Mucosa of descending colon (tissue), 3 donors: ENCODE data around the gene CLEC10A. TPM values are rescaled to one million over a fixed set of nuclear protein-coding genes. Genes with fewer than 3 reads are reported as not detected.

ENCODE experiments used
- ATAC-seq: fragments of 200-7000 bp; cut with Tn5 transposase; one replicate; pipeline ENCODE4 v1.9.1; 2020; ENCODE audit warnings: mild to moderate bottlenecking, moderate library complexity
- DNase-seq, 3 donors: peaks; one replicate each; pipeline ENCODE4 v3.0.0-alpha.2; 2020
- H3K36me3 ChIP-seq: fragments of 200-600 bp; one replicate; pipeline ENCODE4 v1.8.0; 2021; ENCODE audit warnings: low read depth, mild to moderate bottlenecking
- H3K4me1 ChIP-seq: fragments of 200-600 bp; one replicate; pipeline ENCODE4 v1.8.0; 2021; ENCODE audit warnings: low read depth, mild to moderate bottlenecking
- H3K4me3 ChIP-seq: fragments of 200-600 bp; one replicate; pipeline ENCODE4 v1.8.0; 2021; ENCODE audit warnings: mild to moderate bottlenecking
- H3K9me3 ChIP-seq: fragments of 200-600 bp; one replicate; pipeline ENCODE4 v1.8.0; 2021; ENCODE audit warnings: mild to moderate bottlenecking
- intact Hi-C, 2 donors: fragments of 100-400 bp; cut with DNase I in 1 of 2; cut with micrococcal nuclease in 1 of 2; formaldehyde crosslinking; loops; one replicate each; pipeline versions ENCODE4 v1.11.0 to v1.11.1; 2022; cut with DNase I, micrococcal nuclease
- total RNA-seq, 3 donors: library from RNA; stranded (reverse); fragmentation: NEBNext Ultra II Directional in 2 of 3; extraction: Animal tissue kit (Norgen Biotek cat#: 25700) in 2 of 3; gene quantifications; one replicate each; pipeline versions ENCODE4 v1.2.1 to v1.2.4, GENCODE V29; 2021 to 2023
- TF ChIP-seq, protein P1 (sequence below): fragments of 200-600 bp; IDR thresholded peaks from one replicate; pipeline ENCODE4 v1.8.0; 2022; ENCODE audit warnings: antibody characterized with exemption, mild to moderate bottlenecking
- donor health status: DM: no; HTN: no; CAD: no; lungs with moderate emphysema.
- donor health status: DM: no; HTN: no; CAD: no.
- donor health status: DM: no; HTN: yes; CAD: no.

CLEC10A gene
- total RNA-seq, 3 donors from 2014 or later = 3.1 to 15.1 (median 8.9) TPM

GRCh38 chr17:7025245-7025644, 54.8 kb downstream of the CLEC10A start:
- ATAC-seq (no peak), DNase-seq (no peak)
- TF ChIP-seq, protein P1, sequence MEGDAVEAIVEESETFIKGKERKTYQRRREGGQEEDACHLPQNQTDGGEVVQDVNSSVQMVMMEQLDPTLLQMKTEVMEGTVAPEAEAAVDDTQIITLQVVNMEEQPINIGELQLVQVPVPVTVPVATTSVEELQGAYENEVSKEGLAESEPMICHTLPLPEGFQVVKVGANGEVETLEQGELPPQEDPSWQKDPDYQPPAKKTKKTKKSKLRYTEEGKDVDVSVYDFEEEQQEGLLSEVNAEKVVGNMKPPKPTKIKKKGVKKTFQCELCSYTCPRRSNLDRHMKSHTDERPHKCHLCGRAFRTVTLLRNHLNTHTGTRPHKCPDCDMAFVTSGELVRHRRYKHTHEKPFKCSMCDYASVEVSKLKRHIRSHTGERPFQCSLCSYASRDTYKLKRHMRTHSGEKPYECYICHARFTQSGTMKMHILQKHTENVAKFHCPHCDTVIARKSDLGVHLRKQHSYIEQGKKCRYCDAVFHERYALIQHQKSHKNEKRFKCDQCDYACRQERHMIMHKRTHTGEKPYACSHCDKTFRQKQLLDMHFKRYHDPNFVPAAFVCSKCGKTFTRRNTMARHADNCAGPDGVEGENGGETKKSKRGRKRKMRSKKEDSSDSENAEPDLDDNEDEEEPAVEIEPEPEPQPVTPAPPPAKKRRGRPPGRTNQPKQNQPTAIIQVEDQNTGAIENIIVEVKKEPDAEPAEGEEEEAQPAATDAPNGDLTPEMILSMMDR = no peak
- Histone ChIP-seq H3K4me3 (no peak overlapping the region), H3K9me3 (no peaks in the 10 kb centered on the region), H3K36me3 (no peaks in the 10 kb centered on the region), H3K4me1 (peaks cover 7% of the 10 kb centered on the region)
- intact Hi-C loops = no loop called here

Other genes with a start within 250 kb of the CLEC10A start
- not detected for gene TEKT1, start 248.5 kb downstream of the CLEC10A start, total RNA-seq
- gene ALOX12, start 84.2 kb downstream of the CLEC10A start, total RNA-seq = under 1 TPM in 2 of 3 donors, not detected in 1; 0.25 to 0.26 TPM
- 100 to 1,000 TPM; 169 to 201 (median 185) TPM for gene RNASEK, start 67.6 kb downstream of the CLEC10A start, total RNA-seq
- gene BCL6B, start 57.2 kb downstream of the CLEC10A start, total RNA-seq = 1 to 10 TPM; 2.5 to 9.2 (median 2.8) TPM
- gene SLC16A13, start 44.2 kb downstream of the CLEC10A start, total RNA-seq = 1 to 10 TPM; 3.8 to 7.3 (median 6.6) TPM
- 1 to 10 TPM in 2 of 3 donors, under 1 TPM in 1; 0.55 to 1.7 (median 1.3) TPM for gene SLC16A11, start 36.2 kb downstream of the CLEC10A start, total RNA-seq
- gene ASGR2, start 34.6 kb upstream of the CLEC10A start, total RNA-seq = under 1 TPM in 1 of 3 donors, not detected in 2; 0.96 TPM
- gene ASGR1, start 99.1 kb upstream of the CLEC10A start, total RNA-seq = 1 to 10 TPM in 2 of 3 donors, under 1 TPM in 1; 0.35 to 1.6 (median 1.2) TPM
- 10 to 100 TPM in 1 of 3 donors, 1 to 10 TPM in 2; 4.1 to 34.5 (median 6.6) TPM for gene DLG4, start 139.6 kb upstream of the CLEC10A start, total RNA-seq
- 1,000 to 10,000 TPM in 1 of 3 donors, 100 to 1,000 TPM in 2; 729 to 1,007 (median 804) TPM for gene ACADVL, start 139.7 kb upstream of the CLEC10A start, total RNA-seq
- 10 to 100 TPM; 33.4 to 52.0 (median 36.0) TPM for gene DVL2, start 154.3 kb upstream of the CLEC10A start, total RNA-seq
- 10 to 100 TPM; 36.0 to 49.8 (median 36.8) TPM for gene PHF23, start 159.2 kb upstream of the CLEC10A start, total RNA-seq
- gene GABARAP, start 162.2 kb upstream of the CLEC10A start, total RNA-seq = 100 to 1,000 TPM; 424 to 499 (median 484) TPM
- gene CTDNEP1, start 171.5 kb upstream of the CLEC10A start, total RNA-seq = 100 to 1,000 TPM; 117 to 123 (median 117) TPM
- gene ELP5, start 172.0 kb upstream of the CLEC10A start, total RNA-seq = 10 to 100 TPM; 34.9 to 45.6 (median 42.2) TPM
- 1,000 to 10,000 TPM in 1 of 3 donors, 100 to 1,000 TPM in 2; 586 to 1,244 (median 934) TPM for gene CLDN7, start 182.2 kb upstream of the CLEC10A start, total RNA-seq
- 10 to 100 TPM in 1 of 3 donors, 1 to 10 TPM in 2; 5.3 to 78.2 (median 6.1) TPM for gene SLC2A4, start 201.5 kb upstream of the CLEC10A start, total RNA-seq
- 10 to 100 TPM; 17.9 to 71.4 (median 37.8) TPM for gene YBX2, start 214.4 kb upstream of the CLEC10A start, total RNA-seq
- 100 to 1,000 TPM; 281 to 492 (median 313) TPM for gene EIF5A, start 227.4 kb upstream of the CLEC10A start, total RNA-seq
- 10 to 100 TPM; 68.1 to 89.8 (median 83.2) TPM for gene GPS2, start 235.1 kb upstream of the CLEC10A start, total RNA-seq
- 10 to 100 TPM; 39.0 to 59.1 (median 44.9) TPM for gene NEURL4, start 249.1 kb upstream of the CLEC10A start, total RNA-seq